ENCODE results near the gene WDFY4. TPM values are rescaled to one million over a fixed set of nuclear protein-coding genes. Genes with fewer than 3 reads are reported as not detected.

WDFY4 gene
- total and polyA plus RNA-seq, 8 donors, result 0.15 to 8.0 (median 2.7) TPM

DNA sequence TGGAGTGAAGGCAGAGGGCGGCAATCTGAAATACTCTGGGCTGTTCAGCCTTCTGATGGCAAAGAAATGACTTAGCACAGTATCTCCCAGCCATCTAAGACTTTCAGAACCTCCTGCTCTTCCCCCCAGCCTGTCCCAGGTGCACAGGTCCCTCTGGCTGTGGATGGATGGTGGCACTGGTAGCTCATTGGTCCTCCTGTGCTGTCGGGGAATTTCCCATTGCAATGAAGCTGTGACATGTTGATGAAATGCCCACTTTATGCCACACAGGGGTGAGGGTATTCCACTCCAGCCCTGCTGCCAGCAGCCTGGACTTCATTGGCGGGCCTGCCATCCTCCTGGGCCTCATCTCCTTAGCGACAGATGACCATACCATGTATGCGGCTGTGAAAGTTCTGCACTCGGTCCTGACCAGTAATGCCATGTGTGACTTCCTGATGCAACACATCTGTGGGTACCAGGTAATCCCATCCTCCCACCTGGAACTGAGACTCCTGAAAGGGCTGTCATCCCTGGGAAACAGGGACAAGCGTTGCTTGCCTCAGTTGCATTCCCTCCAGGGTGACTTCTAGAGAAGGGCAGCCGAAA lies 105.9 kb downstream of the WDFY4 start:
- TF ChIP-seq POLR2AphosphoS5 (IDR thresholded peaks at IDR 0.05), result no peak
- TF ChIP-seq EP300 (IDR thresholded peaks at IDR 0.05), result no peak
- TF ChIP-seq, protein P1, sequence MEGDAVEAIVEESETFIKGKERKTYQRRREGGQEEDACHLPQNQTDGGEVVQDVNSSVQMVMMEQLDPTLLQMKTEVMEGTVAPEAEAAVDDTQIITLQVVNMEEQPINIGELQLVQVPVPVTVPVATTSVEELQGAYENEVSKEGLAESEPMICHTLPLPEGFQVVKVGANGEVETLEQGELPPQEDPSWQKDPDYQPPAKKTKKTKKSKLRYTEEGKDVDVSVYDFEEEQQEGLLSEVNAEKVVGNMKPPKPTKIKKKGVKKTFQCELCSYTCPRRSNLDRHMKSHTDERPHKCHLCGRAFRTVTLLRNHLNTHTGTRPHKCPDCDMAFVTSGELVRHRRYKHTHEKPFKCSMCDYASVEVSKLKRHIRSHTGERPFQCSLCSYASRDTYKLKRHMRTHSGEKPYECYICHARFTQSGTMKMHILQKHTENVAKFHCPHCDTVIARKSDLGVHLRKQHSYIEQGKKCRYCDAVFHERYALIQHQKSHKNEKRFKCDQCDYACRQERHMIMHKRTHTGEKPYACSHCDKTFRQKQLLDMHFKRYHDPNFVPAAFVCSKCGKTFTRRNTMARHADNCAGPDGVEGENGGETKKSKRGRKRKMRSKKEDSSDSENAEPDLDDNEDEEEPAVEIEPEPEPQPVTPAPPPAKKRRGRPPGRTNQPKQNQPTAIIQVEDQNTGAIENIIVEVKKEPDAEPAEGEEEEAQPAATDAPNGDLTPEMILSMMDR (IDR thresholded peaks at IDR 0.05), result no peak
- intact Hi-C loops (cut with DNase I; ENCODE audit: low total_unique reads), result no loop called here

DNA sequence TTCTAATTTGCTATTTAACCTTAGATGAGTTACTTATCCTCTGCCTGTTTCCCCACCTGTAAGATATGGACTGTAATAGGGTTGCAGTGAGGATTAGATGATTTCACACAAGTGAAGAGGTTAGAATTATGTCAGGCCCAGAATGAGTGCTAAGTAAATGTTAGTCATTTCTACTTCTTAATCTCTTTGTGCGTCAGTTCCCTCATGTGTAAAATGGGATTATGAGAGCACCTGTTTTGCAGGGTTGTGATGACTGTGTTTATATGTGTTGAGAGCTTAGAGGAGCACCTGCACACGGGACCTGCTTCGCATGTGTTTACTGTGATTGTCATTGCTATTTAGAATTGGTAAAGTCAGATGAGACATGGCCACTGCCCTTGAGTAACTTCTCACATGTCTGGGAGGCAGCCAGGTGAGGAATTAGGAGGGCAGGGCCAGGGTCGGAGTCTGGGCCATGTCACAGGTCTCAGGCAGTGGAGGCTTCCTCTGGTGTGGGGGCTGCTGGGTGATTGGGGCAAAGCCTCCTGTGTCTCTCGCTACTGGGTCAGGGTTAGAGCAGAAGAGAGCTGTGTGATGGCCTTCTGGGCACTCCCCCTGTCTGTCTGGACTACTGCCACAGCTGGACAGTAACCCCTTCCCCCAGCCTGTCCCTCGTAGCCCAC lies 106.7 kb downstream of the WDFY4 start:
- no peak overlapping the region for H3K4me3 ChIP-seq
- intact Hi-C loops (cut with DNase I; ENCODE audit: low total_unique reads), result no loop called here

More for the DNA sequence above, 105.9 kb downstream of the WDFY4 start:
- H3K4me3 ChIP-seq, result no peak overlapping the region
- H3K36me3 ChIP-seq, result no peaks in the 10 kb centered on the region
- H3K4me1 ChIP-seq, result peaks cover 0 to 11% (median 3%) of the 10 kb centered on the region in 4 donors
- DNase-seq, result no peak
- H3K27me3 ChIP-seq, result peaks cover 0 to 14% (median 0%) of the 10 kb centered on the region in 3 donors
- 65 to 92% (median 84%) methylated on average over 5 to 8 of the region's 8 CpGs for WGBS, 5 donors
- H3K9me3 ChIP-seq, result no peaks in the 10 kb centered on the region
- no peak overlapping the region for H3K27ac ChIP-seq

DNA sequence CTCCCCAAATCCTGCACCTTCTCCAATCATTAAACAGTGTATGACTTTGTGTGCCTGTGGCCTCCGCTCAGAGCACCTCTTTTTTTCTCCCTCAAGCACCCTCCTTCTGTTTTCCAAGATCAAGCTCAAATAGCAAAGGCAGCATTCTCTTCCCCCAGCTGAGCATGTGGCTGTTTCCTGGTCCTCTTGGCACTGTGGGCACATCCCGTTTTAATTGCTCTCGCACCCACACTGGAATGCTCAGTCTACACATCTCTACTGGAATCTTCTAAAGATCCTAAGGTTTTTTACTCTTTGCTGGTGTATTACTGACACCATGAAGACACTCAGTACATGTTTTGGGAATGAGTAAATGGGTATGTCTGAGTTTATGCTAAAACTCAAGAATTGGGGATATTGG lies 107.4 kb downstream of the WDFY4 start:
- H3K4me1 ChIP-seq, result peaks cover 0 to 11% (median 3%) of the 10 kb centered on the region in 4 donors
- DNase-seq, result no peak
- H3K27me3 ChIP-seq, result peaks cover 0 to 14% (median 0%) of the 10 kb centered on the region in 3 donors
- no peak overlapping the region for H3K27ac ChIP-seq
- 66 to 80% (median 79%) methylated on average over 3 of the region's 3 CpGs for WGBS, 5 donors
- H3K9me3 ChIP-seq, result no peaks in the 10 kb centered on the region
- no peaks in the 10 kb centered on the region for H3K36me3 ChIP-seq
- H3K4me3 ChIP-seq, result no peak overlapping the region
- TF ChIP-seq POLR2A (IDR thresholded peaks at IDR 0.05) (no peak), EP300 (IDR thresholded peaks at IDR 0.05) (no peak), POLR2AphosphoS5 (IDR thresholded peaks at IDR 0.05) (no peak)
- TF ChIP-seq, protein P1 (IDR thresholded peaks at IDR 0.05), result no peak
- intact Hi-C loops (cut with DNase I; ENCODE audit: low total_unique reads), result no loop called here

More for the DNA sequence above, 106.7 kb downstream of the WDFY4 start:
- WGBS, 5 donors, result 63 to 75% (median 64%) methylated on average over 6 of the region's 6 CpGs
- Histone ChIP-seq H3K36me3 (no peaks in the 10 kb centered on the region), H3K27ac (no peak overlapping the region), H3K27me3 (peaks cover 0 to 14% (median 0%) of the 10 kb centered on the region in 3 donors), H3K4me1 (peaks cover 0 to 11% (median 3%) of the 10 kb centered on the region in 4 donors), H3K9me3 (no peaks in the 10 kb centered on the region)
- DNase-seq, result no peak
- TF ChIP-seq EP300 (IDR thresholded peaks at IDR 0.05), result no peak
- TF ChIP-seq, protein P1 (IDR thresholded peaks at IDR 0.05), result no peak
- no peak for TF ChIP-seq POLR2A (IDR thresholded peaks at IDR 0.05)
- TF ChIP-seq POLR2AphosphoS5 (IDR thresholded peaks at IDR 0.05), result no peak

DNA sequence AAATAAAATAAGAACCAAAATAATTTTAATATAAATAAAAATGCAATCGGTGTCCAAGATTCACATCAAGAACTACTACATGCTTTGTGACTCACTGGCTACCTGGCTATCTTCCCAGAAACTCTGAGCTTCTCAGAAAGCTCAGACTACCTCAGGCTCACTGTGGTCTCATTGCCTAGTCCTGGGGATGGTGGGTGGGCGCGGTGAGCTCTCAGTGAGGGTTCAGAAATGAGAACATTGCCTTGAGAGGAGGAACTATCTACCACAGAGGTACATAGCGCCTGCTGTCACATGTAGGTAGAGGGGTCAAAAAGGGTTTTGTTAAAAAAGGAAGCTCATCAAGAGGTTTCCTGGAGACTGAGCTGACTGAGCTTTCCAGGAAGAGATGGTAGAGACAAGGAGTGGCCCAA lies 108.0 kb downstream of the WDFY4 start:
- H3K9me3 ChIP-seq, result no peaks in the 10 kb centered on the region
- TF ChIP-seq POLR2AphosphoS5 (IDR thresholded peaks at IDR 0.05), result no peak
- peaks cover 0 to 14% (median 0%) of the 10 kb centered on the region in 3 donors for H3K27me3 ChIP-seq
- intact Hi-C loops (cut with DNase I; ENCODE audit: low total_unique reads), result no loop called here
- DNase-seq, result peak in 1 of 2 donors; percentile 60
- no peak overlapping the region for H3K27ac ChIP-seq
- no peak overlapping the region for H3K4me3 ChIP-seq
- H3K4me1 ChIP-seq, result peaks cover 0 to 11% (median 3%) of the 10 kb centered on the region in 4 donors
- 52 to 71% (median 65%) methylated on average over 4 of the region's 4 CpGs for WGBS, 5 donors
- no peaks in the 10 kb centered on the region for H3K36me3 ChIP-seq

DNA sequence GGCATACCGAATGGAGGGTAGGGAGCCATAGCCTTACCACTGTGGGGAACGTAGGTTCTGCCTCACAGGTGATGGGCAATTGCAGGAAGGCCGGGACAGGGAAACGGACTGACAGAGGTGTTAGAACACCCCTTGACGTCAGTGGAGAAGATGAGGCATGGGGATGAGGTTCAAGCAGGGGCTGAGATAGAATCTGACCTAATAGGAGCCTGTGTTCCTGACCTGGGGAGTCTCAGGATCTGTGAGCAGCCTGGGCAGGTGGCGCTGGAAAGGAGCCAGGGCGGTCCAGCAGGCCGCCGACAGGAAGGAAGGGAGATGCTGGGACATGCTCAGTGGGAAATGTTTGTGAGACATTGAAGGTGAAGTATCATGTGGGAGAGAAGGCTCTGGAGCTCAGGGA lies 109.4 kb downstream of the WDFY4 start:
- TF ChIP-seq EP300 (IDR thresholded peaks at IDR 0.05) (no peak), POLR2AphosphoS5 (IDR thresholded peaks at IDR 0.05) (no peak), POLR2A (IDR thresholded peaks at IDR 0.05) (no peak)
- TF ChIP-seq, protein P1 (IDR thresholded peaks at IDR 0.05), result no peak
- H3K27ac ChIP-seq, result no peak overlapping the region
- H3K36me3 ChIP-seq, result no peaks in the 10 kb centered on the region
- no peak for DNase-seq
- intact Hi-C loops (cut with DNase I; ENCODE audit: low total_unique reads), result no loop called here
- H3K4me1 ChIP-seq, result peaks cover 0 to 16% (median 6%) of the 10 kb centered on the region in 4 donors
- H3K9me3 ChIP-seq, result no peaks in the 10 kb centered on the region
- peaks cover 0 to 14% (median 0%) of the 10 kb centered on the region in 3 donors for H3K27me3 ChIP-seq
- H3K4me3 ChIP-seq, result no peak overlapping the region
- WGBS, 5 donors, result 78 to 87% (median 83%) methylated on average over 9 of the region's 9 CpGs
